CD14-positive monocyte (primary cell): Measurements from ENCODE around the gene NR1D1. TPM values are rescaled to one million over a fixed set of nuclear protein-coding genes. Genes with fewer than 3 reads are reported as not detected.

Experiments used
- DNase-seq, 3 donors: peaks; one replicate each; pipeline ENCODE4 v3.0.0-alpha.2; 2011 to 2022
- H2AFZ ChIP-seq: 2 replicates; pipeline ENCODE4 v1.6.0; 2012; ENCODE audit warnings: mild to moderate bottlenecking, low read depth, low read length, inconsistent platforms; ENCODE audit not compliant: insufficient read depth, poor library complexity, severe bottlenecking
- H3K27ac ChIP-seq, 2 donors: 1 replicate in 1 of 2; 2 replicates in 1 of 2; pipeline ENCODE4 v1.5.1; 2012 to 2013; ENCODE audit warnings: low read length in 2 of 2, control low read depth in 1 of 2, inconsistent platforms in 1 of 2, low read depth in 1 of 2, mild to moderate bottlenecking in 1 of 2
- H3K27me3 ChIP-seq, 2 donors: one replicate each; pipeline versions ENCODE4 v1.6.0 to v1.6.1; 2011 to 2013; ENCODE audit warnings: low read length in 2 of 2; ENCODE audit not compliant: control insufficient read depth in 2 of 2, insufficient read depth in 2 of 2
- H3K36me3 ChIP-seq, 2 donors: replicated peaks in 1 of 2; 1 replicate in 1 of 2; 2 replicates in 1 of 2; pipeline versions ENCODE4 v1.5.1 to v1.6.1; 2012 to 2013; ENCODE audit warnings: low read length in 2 of 2, control low read depth in 1 of 2, inconsistent platforms in 1 of 2, mild to moderate bottlenecking in 1 of 2; ENCODE audit not compliant: insufficient read depth in 2 of 2, control insufficient read depth in 1 of 2
- H3K4me1 ChIP-seq, 2 donors: 1 replicate in 1 of 2; 2 replicates in 1 of 2; pipeline versions ENCODE4 v1.5.1 to v1.6.1; 2012 to 2013; ENCODE audit warnings: low read length in 2 of 2, control low read depth in 1 of 2, inconsistent platforms in 1 of 2, mild to moderate bottlenecking in 1 of 2, moderate library complexity in 1 of 2; ENCODE audit not compliant: insufficient read depth in 2 of 2, control insufficient read depth in 1 of 2
- H3K4me2 ChIP-seq: replicated peaks from 2 replicates; pipeline ENCODE3; 2012; ENCODE audit warnings: low read length, moderate library complexity, mild to moderate bottlenecking; ENCODE audit not compliant: poor library complexity, severe bottlenecking; ENCODE audit errors: extremely low read depth
- H3K4me3 ChIP-seq, 3 experiments: fragments of 200-600 bp in 1 of 3; sonication (generic) in 1 of 3; replicated peaks in 1 of 3; 1 replicate in 2 of 3; 2 replicates in 1 of 3; pipeline ENCODE4 v1.5.1; 2011 to 2013; ENCODE audit warnings: low read length in 3 of 3, mild to moderate bottlenecking in 3 of 3, control low read depth in 2 of 3, low read depth in 2 of 3, inconsistent platforms in 1 of 3, moderate library complexity in 1 of 3
- H3K79me2 ChIP-seq: 2 replicates; pipeline ENCODE4 v1.6.0; 2012; ENCODE audit warnings: mild to moderate bottlenecking, control low read depth, inconsistent platforms, low read length, moderate library complexity; ENCODE audit not compliant: insufficient read depth
- H3K9ac ChIP-seq: 2 replicates; pipeline ENCODE4 v1.6.0; 2017; ENCODE audit warnings: low read length, mild to moderate bottlenecking; ENCODE audit not compliant: insufficient read depth, poor library complexity, severe bottlenecking
- H3K9me3 ChIP-seq, 2 donors: replicated peaks in 1 of 2; 1 replicate in 1 of 2; 2 replicates in 1 of 2; pipeline versions ENCODE4 v1.5.1 to v1.6.1; 2012 to 2013; ENCODE audit warnings: low read length in 2 of 2, control low read depth in 1 of 2; ENCODE audit not compliant: control insufficient read depth in 1 of 2, insufficient read depth in 1 of 2
- H4K20me1 ChIP-seq: 2 replicates; pipeline ENCODE4 v1.6.0; 2012; ENCODE audit warnings: mild to moderate bottlenecking, low read length, control low read depth, moderate library complexity; ENCODE audit not compliant: insufficient read depth
- H3K27ac Mint-ChIP-seq, 7 donors: one replicate each; pipeline ENCODE4 v1.8.0; 2020; ENCODE audit warnings: mild to moderate bottlenecking in 7 of 7, mixed read lengths in 7 of 7, moderate library complexity in 6 of 7, inconsistent platforms in 2 of 7
- H3K27me3 Mint-ChIP-seq, 3 donors: one replicate each; pipeline ENCODE4 v1.8.0; 2021 to 2022; ENCODE audit warnings: low read depth in 3 of 3, mild to moderate bottlenecking in 3 of 3, mixed read lengths in 3 of 3, moderate library complexity in 3 of 3, inconsistent platforms in 1 of 3
- H3K36me3 Mint-ChIP-seq, 2 donors: one replicate each; pipeline ENCODE4 v1.8.0; 2020; ENCODE audit warnings: mixed read lengths in 2 of 2, inconsistent platforms in 1 of 2, mild to moderate bottlenecking in 1 of 2
- H3K4me1 Mint-ChIP-seq: one replicate; pipeline ENCODE4 v1.8.0; 2020; ENCODE audit warnings: mild to moderate bottlenecking, mixed read lengths
- H3K4me3 Mint-ChIP-seq, 2 donors: one replicate each; pipeline ENCODE4 v1.8.0; 2020; ENCODE audit warnings: mild to moderate bottlenecking in 2 of 2, mixed read lengths in 2 of 2, moderate library complexity in 1 of 2
- H3K9me3 Mint-ChIP-seq, 7 donors: one replicate each; pipeline ENCODE4 v1.8.0; 2020 to 2022; ENCODE audit warnings: mixed read lengths in 7 of 7, mild to moderate bottlenecking in 6 of 7, moderate library complexity in 6 of 7, inconsistent platforms in 2 of 7
- CTCF ChIP-seq: fragments of 200-600 bp; IDR thresholded peaks from one replicate; pipeline ENCODE4 v1.8.0; 2022; ENCODE audit warnings: antibody characterized with exemption, mild to moderate bottlenecking
- WGBS: methylation state at CpG from one replicate; pipeline ENCODE4 v1.1.5; 2013; ENCODE audit warnings: missing lambda C conversion rate; ENCODE audit not compliant: insufficient coverage; 5-methylcytosine and 5-hydroxymethylcytosine counted together
- intact Hi-C, 2 donors: fragments of 100-400 bp; cut with micrococcal nuclease; formaldehyde crosslinking; loops; one replicate each; pipeline versions ENCODE4 v1.15.0 to v1.15.1; 2023
- polyA plus RNA-seq, 3 donors: library from polyadenylated mRNA; depleted of rRNA in 1 of 3; unstranded in 2 of 3; stranded (reverse) in 1 of 3; fragments of 300-500 nt in 2 of 3; fragments of >200 nt in 1 of 3; fragmentation: Illumina TruSeq in 2 of 3; gene quantifications; 1 replicate in 2 of 3; 2 replicates in 1 of 3; pipeline ENCODE4 v1.2.3, GENCODE V29; 2012 to 2021

The NR1D1 gene
- polyA plus RNA-seq, 3 donors, result 0.28 to 4.9 (median 0.31) TPM

- no peaks in the 10 kb centered on the region for H3K9me3 ChIP-seq
- no peak overlapping the region for H3K27ac ChIP-seq
- H2AFZ ChIP-seq, result no peak overlapping the region
- H3K4me2 ChIP-seq, result no peak overlapping the region
- H4K20me1 ChIP-seq, result no peaks in the 10 kb centered on the region
- H3K4me1 ChIP-seq, result peaks cover 34 to 48% of the 10 kb centered on the region in 2 donors
- no peaks in the 10 kb centered on the region for H3K27me3 ChIP-seq
- TF ChIP-seq CTCF, result no peak
- H3K36me3 Mint-ChIP-seq, result peaks cover 0 to 3% of the 10 kb centered on the region in 2 donors
- H3K4me3 Mint-ChIP-seq, result no peak overlapping the region
- H3K4me1 Mint-ChIP-seq, result peaks cover 51% of the 10 kb centered on the region
- no peak for DNase-seq
- H3K9me3 Mint-ChIP-seq, result no peaks in the 10 kb centered on the region
- 100% methylated on average over 1 of the region's 2 CpGs for WGBS
- H3K79me2 ChIP-seq, result peaks cover 3% of the 10 kb centered on the region
- peaks cover 0 to 2% (median 0%) of the 10 kb centered on the region in 3 donors for H3K27me3 Mint-ChIP-seq
- H3K9ac ChIP-seq, result no peak overlapping the region
- no peak overlapping the region for H3K27ac Mint-ChIP-seq
- H3K4me3 ChIP-seq, result no peak overlapping the region
- intact Hi-C loops, result loop anchor here in 1 of 2 donors (10.0 kb wide), 1 partner anchor 170 kb away; the partner anchor contains the start of gene CDC6
- H3K36me3 ChIP-seq, result no peaks in the 10 kb centered on the region
These were observed 14.7 kb upstream of the NR1D1 start for GRCh38 chr17:40115101-40115436.

GRCh38 chr17:40113907-40114245, 13.5 kb upstream of the NR1D1 start:
- Mint-ChIP-seq H3K27me3 (peaks cover 0 to 2% (median 0%) of the 10 kb centered on the region in 3 donors), H3K4me1 (peaks cover 58% of the 10 kb centered on the region), H3K4me3 (peak overlapping the region in 1 of 2 donors; percentile 96), H3K36me3 (no peaks in the 10 kb centered on the region), H3K27ac (peak overlapping the region in 4 of 7 donors; percentile 53 to 86 (median 60)), H3K9me3 (peaks cover 0 to 3% (median 0%) of the 10 kb centered on the region in 7 donors)
- Histone ChIP-seq H3K9ac (no peak overlapping the region), H4K20me1 (no peaks in the 10 kb centered on the region), H3K27ac (no peak overlapping the region), H3K4me1 (peaks cover 37 to 52% of the 10 kb centered on the region in 2 donors), H3K79me2 (no peaks in the 10 kb centered on the region), H3K9me3 (no peaks in the 10 kb centered on the region), H3K4me2 (peak overlapping the region; percentile 82), H2AFZ (peak overlapping the region; percentile 72), H3K36me3 (no peaks in the 10 kb centered on the region), H3K4me3 (peak overlapping the region in 1 of 3 experiments; percentile 73), H3K27me3 (no peaks in the 10 kb centered on the region)
- TF ChIP-seq CTCF, result no peak
- intact Hi-C loops, result loop anchor here (2.0 to 10.0 kb wide), 3 partner anchors 52 to 171 kb away; partner anchors contain the start of genes CDC6 (in 1 of the 2) and THRA (in 1 of the 2)
- WGBS, result 93% methylated on average over 3 of the region's 5 CpGs
- DNase-seq, result no peak
